Body of pancreas (tissue), 4 donors: ENCODE measurements around the gene CTIF.

Source experiments
- POLR2A ChIP-seq, 3 donors: fragments of 450-650 bp; IDR thresholded peaks; one replicate each; pipeline ENCODE4 v1.6.1; 2016; ENCODE audit warnings: antibody characterized with exemption in 3 of 3, mild to moderate bottlenecking in 2 of 3
- TF ChIP-seq, protein P1 (sequence below), 7 experiments: fragments of 450-650 bp in 4 of 7; fragments of 200-600 bp in 3 of 7; sonication (generic) in 3 of 7; IDR thresholded peaks; one replicate each; pipeline ENCODE4 v1.5.1; 2016 to 2019; ENCODE audit warnings: antibody characterized with exemption in 7 of 7

- no peak for TF ChIP-seq POLR2A (IDR thresholded peaks at IDR 0.05)
- TF ChIP-seq, protein P1, sequence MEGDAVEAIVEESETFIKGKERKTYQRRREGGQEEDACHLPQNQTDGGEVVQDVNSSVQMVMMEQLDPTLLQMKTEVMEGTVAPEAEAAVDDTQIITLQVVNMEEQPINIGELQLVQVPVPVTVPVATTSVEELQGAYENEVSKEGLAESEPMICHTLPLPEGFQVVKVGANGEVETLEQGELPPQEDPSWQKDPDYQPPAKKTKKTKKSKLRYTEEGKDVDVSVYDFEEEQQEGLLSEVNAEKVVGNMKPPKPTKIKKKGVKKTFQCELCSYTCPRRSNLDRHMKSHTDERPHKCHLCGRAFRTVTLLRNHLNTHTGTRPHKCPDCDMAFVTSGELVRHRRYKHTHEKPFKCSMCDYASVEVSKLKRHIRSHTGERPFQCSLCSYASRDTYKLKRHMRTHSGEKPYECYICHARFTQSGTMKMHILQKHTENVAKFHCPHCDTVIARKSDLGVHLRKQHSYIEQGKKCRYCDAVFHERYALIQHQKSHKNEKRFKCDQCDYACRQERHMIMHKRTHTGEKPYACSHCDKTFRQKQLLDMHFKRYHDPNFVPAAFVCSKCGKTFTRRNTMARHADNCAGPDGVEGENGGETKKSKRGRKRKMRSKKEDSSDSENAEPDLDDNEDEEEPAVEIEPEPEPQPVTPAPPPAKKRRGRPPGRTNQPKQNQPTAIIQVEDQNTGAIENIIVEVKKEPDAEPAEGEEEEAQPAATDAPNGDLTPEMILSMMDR (IDR thresholded peaks at IDR 0.05): no peak
These were observed 352.9 kb downstream of the CTIF start for GRCh38 chr18:48891721-48892120.
